BLaER1 treated with 17β-estradiol and CSF1 and Interleukin-3, amounts not matched to agents 10 nM and 100 nM (cell line): ENCODE measurements around the gene NUP107.

Experiments
- H3K27ac ChIP-seq, 11 experiments: shearing (Covaris generic); formaldehyde crosslinking; 2 replicates each; pipeline ENCODE4 v1.8.1; 2022
- H3K27me3 ChIP-seq, 11 experiments: shearing (Covaris generic); formaldehyde crosslinking; 2 replicates each; pipeline ENCODE4 v1.8.1; 2022
- H3K36me3 ChIP-seq, 11 experiments: shearing (Covaris generic); formaldehyde crosslinking; 2 replicates each; pipeline ENCODE4 v1.8.1; 2022
- H3K4me1 ChIP-seq, 10 experiments: shearing (Covaris generic); formaldehyde crosslinking; 2 replicates each; pipeline ENCODE4 v1.8.1; 2022
- H3K4me2 ChIP-seq, 11 experiments: shearing (Covaris generic); formaldehyde crosslinking; 2 replicates each; pipeline ENCODE4 v1.8.1; 2022
- H3K4me3 ChIP-seq, 10 experiments: shearing (Covaris generic); formaldehyde crosslinking; 2 replicates each; pipeline ENCODE4 v1.8.1; 2022
- H3K9ac ChIP-seq, 11 experiments: shearing (Covaris generic); formaldehyde crosslinking; 2 replicates each; pipeline ENCODE4 v1.8.1; 2022
- H3K9me3 ChIP-seq, 11 experiments: shearing (Covaris generic); formaldehyde crosslinking; replicated peaks in 1 of 11; 2 replicates each; pipeline ENCODE4 v1.8.1; 2022
- H4K20me1 ChIP-seq, 11 experiments: shearing (Covaris generic); formaldehyde crosslinking; 2 replicates each; pipeline ENCODE4 v1.8.1; 2022
- Cebpa-rat ChIP-seq, 11 experiments: shearing (Covaris generic); IDR thresholded peaks; 2 replicates each; pipeline ENCODE4 v1.8.1; 2022

The NUP107 gene

GRCh38 chr12:68761901-68762630 is 75.3 kb downstream of the NUP107 start:
- no peaks in the 10 kb centered on the region for H3K27me3 ChIP-seq
- TF ChIP-seq Cebpa-rat (IDR thresholded peaks at IDR 0.05): no peak
- peaks cover 71 to 100% (median 98%) of the 10 kb centered on the region in 11 experiments for H3K36me3 ChIP-seq
- H3K27ac ChIP-seq: peak overlapping the region in 6 of 11 experiments; percentile 1 to 41 (median 16); a peak in 6 of 22 replicates
- no peaks in the 10 kb centered on the region for H3K9me3 ChIP-seq
- no peak overlapping the region for H3K4me3 ChIP-seq
- H4K20me1 ChIP-seq: no peaks in the 10 kb centered on the region
- H3K9ac ChIP-seq: no peak overlapping the region
- H3K4me1 ChIP-seq: peaks cover 15 to 35% (median 25%) of the 10 kb centered on the region in 10 experiments; a peak in 17 of 20 replicates
- H3K4me2 ChIP-seq: peak overlapping the region in 5 of 11 experiments; percentile 20 to 43 (median 21); a peak in 9 of 22 replicates

GRCh38 chr12:68762691-68763090 is 75.9 kb downstream of the NUP107 start:
- H3K4me2 ChIP-seq: no peak overlapping the region; a peak in 2 of 22 replicates
- no peaks in the 10 kb centered on the region for H3K27me3 ChIP-seq
- H3K36me3 ChIP-seq: peaks cover 71 to 100% (median 98%) of the 10 kb centered on the region in 11 experiments

GRCh38 chr12:68765696-68766095 is 78.9 kb downstream of the NUP107 start:
- no peaks in the 10 kb centered on the region for H3K9me3 ChIP-seq
- no peak overlapping the region for H3K27ac ChIP-seq
- TF ChIP-seq Cebpa-rat (IDR thresholded peaks at IDR 0.05): no peak
- H3K27me3 ChIP-seq: no peaks in the 10 kb centered on the region
- H4K20me1 ChIP-seq: no peaks in the 10 kb centered on the region
- H3K36me3 ChIP-seq: peaks cover 46 to 93% (median 72%) of the 10 kb centered on the region in 11 experiments
- no peak overlapping the region for H3K4me3 ChIP-seq
- no peak overlapping the region for H3K4me2 ChIP-seq
- peaks cover 24 to 39% (median 32%) of the 10 kb centered on the region in 10 experiments for H3K4me1 ChIP-seq
- no peak overlapping the region for H3K9ac ChIP-seq

More at GRCh38 chr12:68762691-68763090, 75.9 kb downstream of the NUP107 start:
- H3K4me3 ChIP-seq: no peak overlapping the region
- no peak overlapping the region for H3K9ac ChIP-seq
- no peaks in the 10 kb centered on the region for H3K9me3 ChIP-seq
- H3K27ac ChIP-seq: peak overlapping the region in 2 of 11 experiments; percentile 15 to 29; a peak in 2 of 22 replicates
- no peak for TF ChIP-seq Cebpa-rat (IDR thresholded peaks at IDR 0.05)
- peaks cover 15 to 35% (median 25%) of the 10 kb centered on the region in 10 experiments; a peak in 17 of 20 replicates for H3K4me1 ChIP-seq
- H4K20me1 ChIP-seq: no peaks in the 10 kb centered on the region

GRCh38 chr12:68766646-68767045 is 79.9 kb downstream of the NUP107 start:
- TF ChIP-seq Cebpa-rat (IDR thresholded peaks at IDR 0.05): no peak
- Histone ChIP-seq H3K9me3 (no peaks in the 10 kb centered on the region), H3K4me3 (no peak overlapping the region), H3K4me1 (peaks cover 28 to 40% (median 33%) of the 10 kb centered on the region in 10 experiments), H4K20me1 (no peaks in the 10 kb centered on the region), H3K9ac (no peak overlapping the region), H3K4me2 (no peak overlapping the region), H3K36me3 (peaks cover 37 to 84% (median 63%) of the 10 kb centered on the region in 11 experiments), H3K27ac (no peak overlapping the region), H3K27me3 (no peaks in the 10 kb centered on the region)

DNA sequence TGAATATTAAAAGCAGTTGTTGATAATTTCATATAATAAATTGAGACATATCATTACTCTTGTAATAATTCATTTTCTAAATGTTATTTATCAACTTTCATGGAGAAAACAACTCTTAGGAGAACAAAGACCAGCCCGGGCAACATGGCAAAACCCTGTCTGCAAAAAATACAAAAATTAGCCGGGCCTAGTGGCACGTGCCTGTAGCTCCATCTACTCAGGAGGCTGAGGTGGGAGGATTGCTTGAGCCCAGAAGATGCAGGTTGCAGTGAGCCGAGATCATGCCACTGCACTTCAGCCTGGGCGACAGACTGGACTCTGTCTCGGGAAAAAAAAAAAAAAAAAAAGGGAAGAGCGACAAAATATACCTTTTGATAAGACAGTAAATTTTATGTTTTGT is 80.4 kb downstream of the NUP107 start:
- Histone ChIP-seq H3K9me3 (no peaks in the 10 kb centered on the region), H3K36me3 (peaks cover 33 to 78% (median 57%) of the 10 kb centered on the region in 11 experiments), H4K20me1 (no peaks in the 10 kb centered on the region), H3K27me3 (no peaks in the 10 kb centered on the region), H3K4me3 (no peak overlapping the region), H3K9ac (no peak overlapping the region), H3K27ac (no peak overlapping the region), H3K4me2 (no peak overlapping the region), H3K4me1 (peaks cover 28 to 40% (median 34%) of the 10 kb centered on the region in 10 experiments)
- TF ChIP-seq Cebpa-rat (IDR thresholded peaks at IDR 0.05): no peak

GRCh38 chr12:68768431-68768939 is 81.7 kb downstream of the NUP107 start:
- no peak for TF ChIP-seq Cebpa-rat (IDR thresholded peaks at IDR 0.05)
- Histone ChIP-seq H3K9ac (no peak overlapping the region), H3K9me3 (no peaks in the 10 kb centered on the region), H3K36me3 (peaks cover 23 to 65% (median 45%) of the 10 kb centered on the region in 11 experiments), H3K4me1 (peaks cover 35 to 51% (median 43%) of the 10 kb centered on the region in 10 experiments), H3K27ac (no peak overlapping the region), H4K20me1 (no peaks in the 10 kb centered on the region), H3K27me3 (no peaks in the 10 kb centered on the region), H3K4me3 (no peak overlapping the region), H3K4me2 (no peak overlapping the region)

- Histone ChIP-seq H3K27me3 (no peaks in the 10 kb centered on the region), H3K27ac (peak overlapping the region in 7 of 11 experiments; percentile 64 to 83 (median 79); a peak in 12 of 22 replicates), H3K4me3 (no peak overlapping the region), H3K9ac (no peak overlapping the region), H3K36me3 (peaks cover 11 to 51% (median 30%) of the 10 kb centered on the region in 11 experiments), H3K4me1 (peaks cover 43 to 54% (median 50%) of the 10 kb centered on the region in 10 experiments), H3K4me2 (peak overlapping the region in 7 of 11 experiments; percentile 76 to 94 (median 84); a peak in 11 of 22 replicates), H4K20me1 (no peaks in the 10 kb centered on the region), H3K9me3 (no peaks in the 10 kb centered on the region)
- TF ChIP-seq Cebpa-rat (IDR thresholded peaks at IDR 0.05): no peak
Observed at GRCh38 chr12:68769941-68770340, 83.2 kb downstream of the NUP107 start.

DNA sequence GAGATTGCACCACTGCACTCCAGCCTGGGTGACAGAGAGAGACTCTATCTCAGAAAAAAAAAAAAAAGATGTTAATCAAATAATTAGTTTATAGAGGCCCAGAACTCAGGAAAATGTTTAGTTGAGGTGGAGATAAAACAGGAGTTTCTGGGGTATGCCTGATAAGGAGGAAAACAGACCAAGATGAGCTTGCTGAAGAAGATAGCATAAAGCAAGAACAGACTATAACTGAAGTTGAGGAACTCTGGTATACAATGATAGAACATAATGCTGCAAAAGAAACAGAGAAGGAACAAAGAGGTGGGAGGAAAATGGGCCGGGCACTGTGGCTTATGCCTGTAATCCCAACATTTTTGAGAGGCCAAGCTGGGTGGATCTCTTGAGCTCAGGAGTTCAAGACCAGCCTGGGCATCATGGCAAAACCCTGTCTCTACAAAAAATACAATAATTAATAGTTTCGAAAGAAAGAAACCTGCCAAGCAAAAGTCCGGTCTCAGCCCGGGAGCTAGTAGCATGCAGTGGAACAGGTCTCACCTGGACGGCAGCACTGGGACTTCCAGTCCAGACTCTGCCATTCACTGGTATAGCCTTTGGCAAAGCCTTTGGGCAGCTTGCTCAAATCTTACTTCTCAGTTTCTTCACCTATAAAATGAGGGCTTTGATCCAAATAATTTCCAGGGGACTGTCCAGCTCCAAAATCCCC is 84.6 kb downstream of the NUP107 start:
- Histone ChIP-seq H3K36me3 (peaks cover 10 to 36% (median 20%) of the 10 kb centered on the region in 11 experiments), H3K4me2 (peak overlapping the region; percentile 57 to 96 (median 84)), H3K9me3 (no peaks in the 10 kb centered on the region), H3K27ac (peak overlapping the region in 10 of 11 experiments; percentile 1 to 83 (median 75); a peak in 17 of 22 replicates), H3K27me3 (no peaks in the 10 kb centered on the region), H3K9ac (peak overlapping the region in 6 of 11 experiments; percentile 22 to 65 (median 59); a peak in 9 of 22 replicates), H4K20me1 (no peaks in the 10 kb centered on the region), H3K4me1 (peaks cover 57 to 69% (median 64%) of the 10 kb centered on the region in 10 experiments), H3K4me3 (no peak overlapping the region)
- no peak for TF ChIP-seq Cebpa-rat (IDR thresholded peaks at IDR 0.05)
